ENCODE data around the gene BEND7.
"Not testable (repeated sequence)": the region's sequence is repeated elsewhere in the genome, so short reads cannot be mapped to it uniquely, and the experiment has no call there.

The BEND7 gene

GRCh38 chr10:13420532-13421307 is 108.1 kb downstream of the BEND7 start:
- DNase-seq (ENCODE audit: low read depth in 3 of 3) = no peak

DNA sequence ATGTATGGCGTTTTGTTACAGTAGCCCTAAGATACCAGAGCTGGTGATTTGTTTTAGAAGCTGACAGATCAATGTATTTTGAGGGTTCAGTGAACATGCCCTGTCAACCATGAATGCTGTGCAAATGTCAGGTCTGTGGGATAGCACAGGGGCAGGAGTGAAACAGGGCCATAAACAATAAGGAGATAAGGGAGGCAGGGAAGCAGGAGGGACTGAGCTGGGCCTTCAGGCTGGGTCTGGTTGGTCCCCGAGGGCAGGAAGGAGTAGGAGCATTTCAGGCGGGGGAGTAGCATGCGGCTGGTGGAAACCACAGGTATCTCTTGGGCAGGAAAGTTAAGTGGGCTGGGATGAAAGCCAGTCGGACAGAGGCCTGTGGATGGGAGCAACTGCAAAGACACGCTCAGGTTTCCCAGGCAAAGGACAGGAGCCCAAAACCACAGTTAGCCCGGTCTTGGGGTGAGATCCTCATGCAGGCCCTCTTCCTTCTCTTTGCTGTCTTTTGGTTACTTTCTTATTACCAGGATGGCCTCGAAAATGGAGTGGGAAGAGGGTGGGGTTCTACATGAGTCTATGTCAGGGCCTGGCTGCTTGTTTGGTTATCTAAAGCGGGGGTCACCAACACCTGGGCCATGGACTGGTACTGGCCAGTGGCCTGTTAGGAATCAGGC is 111.2 kb downstream of the BEND7 start:
- DNase-seq (ENCODE audit: low read depth in 3 of 3) = no peak

DNA sequence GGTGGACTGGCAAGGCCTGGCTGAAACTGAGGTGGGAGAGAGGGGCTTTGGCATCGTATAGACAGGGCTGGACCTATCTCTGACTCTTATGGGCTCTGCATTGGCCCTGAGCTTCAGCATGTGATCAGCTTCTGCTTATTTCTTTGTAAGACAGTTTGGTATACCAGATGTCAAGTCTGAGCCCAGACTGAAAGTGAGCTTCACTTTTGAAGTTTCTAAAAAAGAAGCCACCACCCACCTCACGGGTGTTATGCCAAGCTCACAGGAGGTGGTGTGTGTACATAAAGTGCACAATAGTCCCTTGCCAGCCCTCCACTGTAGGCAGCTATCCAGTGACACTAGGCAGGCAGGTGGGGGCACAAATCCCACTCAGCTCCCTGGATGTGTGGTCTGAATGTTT is 112.1 kb downstream of the BEND7 start:
- DNase-seq (ENCODE audit: low read depth in 3 of 3) = no peak

DNA sequence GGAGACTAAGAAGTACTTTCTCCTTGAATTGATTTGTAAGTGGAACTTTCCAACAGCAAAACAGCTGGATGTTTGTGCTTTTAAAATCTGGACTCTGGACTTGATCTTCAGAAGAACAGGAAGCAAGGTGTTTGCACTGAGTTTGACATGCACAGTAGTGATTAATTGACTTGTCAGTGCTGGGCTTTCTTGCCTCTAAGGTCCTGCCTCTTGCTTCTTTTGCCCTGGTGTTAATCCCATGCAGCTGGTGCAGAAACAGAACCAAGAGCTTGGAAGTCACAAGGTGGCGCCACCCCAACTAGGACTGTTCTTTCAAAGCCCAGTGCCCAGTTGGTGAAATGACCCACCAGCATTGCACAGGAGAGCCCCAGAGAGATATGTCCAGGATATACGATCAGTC is 114.0 kb downstream of the BEND7 start:
- no peak for DNase-seq (ENCODE audit: low read depth in 3 of 3)

DNA sequence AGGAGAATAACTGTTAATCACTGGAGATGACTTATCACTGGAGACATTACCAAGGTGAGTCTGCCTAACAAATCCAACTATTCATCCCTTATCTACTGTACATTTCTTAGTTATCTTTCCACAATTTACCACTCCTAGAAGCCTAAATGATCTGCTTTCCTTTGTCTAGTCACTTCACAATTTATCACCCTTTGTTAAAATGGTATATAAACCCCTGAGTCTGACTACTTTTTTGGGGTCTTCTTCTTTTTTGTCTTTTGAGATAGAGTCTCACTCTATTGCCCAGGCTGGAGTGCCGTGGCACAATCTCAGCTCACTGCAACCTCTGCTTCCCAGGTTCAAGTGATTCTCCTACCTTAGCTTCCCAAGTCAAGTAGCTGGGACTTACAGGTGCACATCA is 114.7 kb downstream of the BEND7 start:
- no peak for DNase-seq (ENCODE audit: low read depth in 3 of 3)

- no peak for DNase-seq (ENCODE audit: low read depth in 3 of 3)
These were observed 115.9 kb downstream of the BEND7 start for GRCh38 chr10:13412894-13413293.

- DNase-seq (ENCODE audit: low read depth in 3 of 3) = no peak
These were observed 124.0 kb downstream of the BEND7 start for GRCh38 chr10:13404791-13405190.

- DNase-seq (ENCODE audit: low read depth in 3 of 3) = no peak
These were observed 124.5 kb downstream of the BEND7 start for GRCh38 chr10:13404305-13404759.

- DNase-seq (ENCODE audit: low read depth in 3 of 3) = not testable (repeated sequence)
These were observed 125.4 kb downstream of the BEND7 start for GRCh38 chr10:13403426-13403825.

GRCh38 chr10:13402021-13402420 is 126.8 kb downstream of the BEND7 start:
- no peak for DNase-seq (ENCODE audit: low read depth in 3 of 3)

DNA sequence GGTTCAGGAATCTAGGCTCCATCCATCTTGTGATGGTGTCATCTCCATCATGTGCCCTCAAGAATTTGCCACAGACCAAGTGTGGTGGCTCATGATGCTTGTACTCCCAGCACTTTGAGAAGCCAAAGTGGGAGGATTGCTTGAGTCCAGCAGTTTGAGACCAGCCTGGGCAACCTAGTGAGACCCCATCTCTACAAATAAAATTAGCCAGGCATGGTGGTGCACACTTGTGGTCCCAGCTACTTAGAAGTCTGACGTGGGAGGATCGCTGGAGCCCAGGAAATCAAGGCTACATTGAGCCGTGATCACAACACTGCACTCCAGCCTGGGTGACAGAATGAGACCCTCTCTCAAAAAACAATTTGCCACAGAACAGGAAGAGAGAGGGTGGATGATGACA is 127.7 kb downstream of the BEND7 start:
- no peak for DNase-seq (ENCODE audit: low read depth in 3 of 3)

- DNase-seq (ENCODE audit: low read depth in 3 of 3) = no peak
These were observed 128.4 kb downstream of the BEND7 start for GRCh38 chr10:13400196-13400965.

DNA sequence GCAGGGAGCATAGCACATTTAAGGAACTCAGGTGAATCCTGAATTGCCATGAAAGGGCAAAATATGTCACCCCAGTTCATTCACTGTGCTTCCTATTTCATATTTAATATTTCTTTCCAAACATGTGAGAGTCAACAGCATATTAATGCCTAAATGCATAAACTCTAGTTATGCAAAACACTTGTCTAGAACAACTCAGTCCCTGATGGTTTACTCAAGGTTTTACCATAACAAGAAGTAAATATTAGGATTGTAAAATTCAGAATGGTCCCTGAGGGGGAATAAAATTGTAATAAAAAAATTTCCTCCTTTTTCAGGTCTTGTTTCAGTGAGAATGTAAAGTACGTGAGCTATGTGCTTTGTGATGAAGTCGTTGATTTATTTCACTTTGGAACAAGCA is 129.1 kb downstream of the BEND7 start:
- DNase-seq (ENCODE audit: low read depth in 3 of 3) = no peak

DNA sequence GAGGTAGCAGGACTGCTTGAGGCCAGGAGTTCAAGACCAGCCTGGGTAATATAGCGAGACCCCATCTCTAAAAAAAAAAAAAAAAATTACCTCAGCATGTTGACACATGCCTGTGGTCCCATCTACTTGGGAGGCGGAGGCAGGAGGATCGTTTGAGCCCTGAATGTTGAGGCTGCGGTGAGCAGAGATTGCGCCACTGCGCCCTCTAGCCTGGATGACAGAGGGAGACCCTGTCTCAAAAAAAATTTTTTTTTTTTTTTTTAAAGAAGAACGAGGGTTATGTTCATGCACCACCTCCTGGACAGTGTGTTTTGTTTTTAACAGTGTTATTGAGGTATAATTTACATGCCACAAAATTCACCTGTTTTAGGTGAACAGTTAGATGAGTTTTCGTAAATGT is 129.6 kb downstream of the BEND7 start:
- DNase-seq (ENCODE audit: low read depth in 3 of 3) = no peak

- DNase-seq (ENCODE audit: low read depth in 3 of 3) = no peak
These were observed 131.8 kb downstream of the BEND7 start for GRCh38 chr10:13397052-13397451.

DNA sequence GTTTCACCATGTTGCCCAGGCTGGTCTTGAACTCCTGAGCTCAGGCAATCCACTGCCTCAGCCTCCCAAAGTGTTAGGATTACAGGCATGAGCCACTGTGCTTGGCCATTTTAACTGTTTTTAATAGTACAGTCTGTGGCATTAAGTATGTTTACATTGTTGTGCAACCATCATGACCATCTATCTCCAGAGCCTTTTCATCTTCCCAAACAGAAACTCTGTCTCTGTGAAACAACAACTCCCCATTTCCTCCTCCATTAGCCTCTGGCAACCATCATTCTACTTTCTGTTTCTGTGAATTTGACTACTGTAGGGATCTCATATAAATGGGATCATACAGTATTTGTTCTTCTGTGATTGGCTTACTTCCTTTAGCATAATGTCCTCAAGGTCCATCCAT is 132.4 kb downstream of the BEND7 start:
- DNase-seq (ENCODE audit: low read depth in 3 of 3) = no peak

DNA sequence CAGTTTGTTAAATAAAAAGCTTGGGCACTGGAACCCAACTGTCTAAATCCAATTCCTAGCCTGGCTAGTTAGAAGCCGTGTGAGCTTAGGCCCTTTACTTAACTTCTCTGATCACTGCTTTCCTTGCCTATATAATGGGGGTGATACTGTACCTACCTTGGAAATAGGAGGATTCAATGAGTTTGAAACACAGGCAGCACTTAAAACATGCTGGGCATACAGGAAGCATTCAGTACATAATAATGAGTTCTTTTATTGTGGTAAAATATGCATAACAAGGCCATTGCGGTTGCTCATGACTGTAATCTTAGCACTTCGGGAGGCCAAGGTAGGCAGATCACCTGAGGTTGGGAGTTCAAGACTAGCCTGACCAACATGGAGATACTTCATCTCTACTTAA is 133.3 kb downstream of the BEND7 start:
- DNase-seq (ENCODE audit: low read depth in 3 of 3) = no peak

GRCh38 chr10:13393640-13394039 is 135.2 kb downstream of the BEND7 start:
- DNase-seq (ENCODE audit: low read depth in 3 of 3) = no peak

DNA sequence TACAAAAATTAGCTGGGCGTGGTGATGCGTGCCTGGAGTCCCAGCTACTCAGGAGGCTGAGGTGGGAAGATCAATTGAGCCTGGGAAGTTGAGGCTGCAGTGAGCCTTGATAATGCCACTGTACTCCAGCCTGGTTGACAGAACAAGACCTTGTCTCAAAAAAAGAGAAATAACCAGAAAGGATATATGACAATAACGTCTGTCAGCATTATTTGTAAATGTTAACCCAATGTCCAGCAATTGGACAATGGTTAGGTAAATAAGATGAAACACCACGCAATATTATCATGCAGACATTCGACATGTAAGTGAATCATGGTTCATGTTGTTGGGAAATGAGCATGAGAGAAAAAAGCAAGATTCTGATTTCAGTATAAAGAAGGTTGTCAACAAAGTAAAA is 136.1 kb downstream of the BEND7 start:
- DNase-seq (ENCODE audit: low read depth in 3 of 3) = no peak
